Right lung (tissue), 5 donors: ENCODE results near the gene ELMO1. TPM values are rescaled to one million over a fixed set of nuclear protein-coding genes. Genes with fewer than 3 reads are reported as not detected.

Experiments
- DNase-seq, 2 donors: peaks; one replicate each; pipeline ENCODE4 v3.0.0-alpha.2; 2013
- polyA plus RNA-seq, 5 donors: library from polyadenylated mRNA; unstranded; fragments of 120-200 nt; gene quantifications; one replicate each; pipeline versions ENCODE4 v1.2.1 to v1.2.3, GENCODE V29; 2013; ENCODE audit warnings: inconsistent platforms in 1 of 5, low replicate concordance in 1 of 5; ENCODE audit not compliant: insufficient read length in 5 of 5, insufficient read depth in 1 of 5

ELMO1 gene
- polyA plus RNA-seq, 5 donors, result 36.7 to 56.0 (median 46.0) TPM

GRCh38 chr7:37102518-37103137, 346.0 kb downstream of the ELMO1 start:
- DNase-seq, result no peak

GRCh38 chr7:37100735-37101331, 347.8 kb downstream of the ELMO1 start:
- no peak for DNase-seq

- no peak for DNase-seq
Observed at GRCh38 chr7:37098762-37099161, 349.9 kb downstream of the ELMO1 start.

GRCh38 chr7:37097983-37098382, 350.7 kb downstream of the ELMO1 start:
- no peak for DNase-seq

- no peak for DNase-seq
Observed at GRCh38 chr7:37097276-37097675, 351.4 kb downstream of the ELMO1 start.

GRCh38 chr7:37096341-37096740, 352.3 kb downstream of the ELMO1 start:
- no peak for DNase-seq

GRCh38 chr7:37095122-37095521, 353.5 kb downstream of the ELMO1 start:
- no peak for DNase-seq

GRCh38 chr7:37093257-37093656, 355.4 kb downstream of the ELMO1 start:
- DNase-seq, result no peak

GRCh38 chr7:37092548-37092947, 356.1 kb downstream of the ELMO1 start:
- no peak for DNase-seq

GRCh38 chr7:37089972-37090371, 358.7 kb downstream of the ELMO1 start:
- no peak for DNase-seq

- no peak for DNase-seq
Observed at GRCh38 chr7:37085600-37085999, 363.1 kb downstream of the ELMO1 start.

- no peak for DNase-seq
Observed at GRCh38 chr7:37084303-37084702, 364.4 kb downstream of the ELMO1 start.

GRCh38 chr7:37083311-37084096, 365.2 kb downstream of the ELMO1 start:
- DNase-seq, result no peak

- DNase-seq, result no peak
Observed at GRCh38 chr7:37081436-37081835, 367.2 kb downstream of the ELMO1 start.

- DNase-seq, result no peak
Observed at GRCh38 chr7:37079420-37079819, 369.2 kb downstream of the ELMO1 start.

GRCh38 chr7:37076668-37077067, 372.0 kb downstream of the ELMO1 start:
- DNase-seq, result no peak

GRCh38 chr7:37074370-37074769, 374.3 kb downstream of the ELMO1 start:
- DNase-seq, result no peak

GRCh38 chr7:37071124-37071523, 377.5 kb downstream of the ELMO1 start:
- DNase-seq, result no peak

- no peak for DNase-seq
Observed at GRCh38 chr7:37070471-37070870, 378.2 kb downstream of the ELMO1 start.

- DNase-seq, result no peak
Observed at GRCh38 chr7:37070031-37070430, 378.6 kb downstream of the ELMO1 start.

GRCh38 chr7:37069336-37069735, 379.3 kb downstream of the ELMO1 start:
- no peak for DNase-seq

GRCh38 chr7:37068902-37069301, 379.8 kb downstream of the ELMO1 start:
- no peak for DNase-seq

GRCh38 chr7:37068038-37068437, 380.6 kb downstream of the ELMO1 start:
- DNase-seq, result no peak
